Fibroblast of the conjunctiva (primary cell): ENCODE measurements around the gene TBC1D3K.
"Not testable (repeated sequence)": the region's sequence is repeated elsewhere in the genome, so short reads cannot be mapped to it uniquely, and the experiment has no call there.

ENCODE experiments used
- DNase-seq: peaks from one replicate; pipeline ENCODE4 v3.0.0-alpha.2; 2010; ENCODE audit warnings: low read depth

The TBC1D3K gene

DNA sequence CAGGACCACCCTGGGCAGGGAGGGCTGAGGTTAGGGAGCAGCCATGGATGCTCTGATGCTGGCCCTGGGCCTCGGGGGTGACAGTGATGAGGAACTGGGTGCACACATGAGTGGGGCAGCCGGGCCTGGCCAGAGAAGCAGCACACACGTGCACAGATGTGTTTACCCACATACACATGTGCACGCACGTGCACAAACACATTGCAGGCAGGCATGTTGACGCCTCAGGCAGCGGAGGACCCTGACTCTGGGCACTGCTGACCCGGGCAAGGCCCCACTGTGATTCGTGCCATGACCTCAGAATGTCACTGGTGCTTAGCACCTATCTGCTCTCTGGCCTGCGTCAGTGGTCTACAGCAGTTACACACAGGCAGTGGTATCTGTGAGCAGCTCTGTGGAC, at the start of gene TBC1D3K:
Gene TBC1D3K (plus strand): TSS at position 301 of the 400 bp plus-strand sequence. CDS start 1,585 bp downstream, outside the sequence.
- not testable (repeated sequence) for DNase-seq

DNA sequence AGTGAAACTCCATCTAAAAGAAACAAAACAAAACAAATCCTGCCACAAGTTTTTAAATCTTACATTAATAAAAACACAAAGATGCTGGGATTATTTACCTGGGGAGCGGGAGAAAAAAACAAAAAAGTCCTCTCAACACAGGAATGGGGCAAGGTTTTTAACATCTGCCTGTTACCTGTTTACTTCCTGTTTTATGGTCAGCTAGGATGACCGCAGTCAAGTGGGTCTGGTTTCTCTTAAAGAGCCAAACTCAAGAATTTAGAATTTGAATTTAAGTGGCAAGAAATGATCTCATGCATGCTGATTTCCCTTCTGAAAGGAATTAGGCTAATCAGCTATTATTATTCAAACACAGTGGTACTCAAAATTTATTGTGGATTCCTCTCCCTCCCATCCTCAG, 39.7 kb upstream of the TBC1D3K start:
- no peak for DNase-seq

DNA sequence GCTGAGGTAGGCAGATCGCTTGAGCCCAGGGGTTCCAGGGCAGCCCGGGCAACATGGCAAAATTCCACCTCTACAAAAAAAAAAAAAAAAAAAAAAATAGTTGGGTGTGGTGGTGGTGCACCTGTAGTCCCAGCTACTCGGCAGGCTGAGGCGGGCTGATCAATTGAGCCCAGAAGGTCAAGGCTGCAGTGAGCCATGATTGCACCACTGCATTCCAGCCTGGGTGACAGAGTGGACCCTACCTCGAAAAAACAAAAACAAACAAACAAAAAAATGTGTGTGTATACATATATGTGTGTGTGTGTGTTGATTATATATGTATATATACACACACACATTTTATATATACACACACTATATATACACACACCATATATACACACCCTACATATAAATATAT, 39.1 kb upstream of the TBC1D3K start:
- no peak for DNase-seq

DNA sequence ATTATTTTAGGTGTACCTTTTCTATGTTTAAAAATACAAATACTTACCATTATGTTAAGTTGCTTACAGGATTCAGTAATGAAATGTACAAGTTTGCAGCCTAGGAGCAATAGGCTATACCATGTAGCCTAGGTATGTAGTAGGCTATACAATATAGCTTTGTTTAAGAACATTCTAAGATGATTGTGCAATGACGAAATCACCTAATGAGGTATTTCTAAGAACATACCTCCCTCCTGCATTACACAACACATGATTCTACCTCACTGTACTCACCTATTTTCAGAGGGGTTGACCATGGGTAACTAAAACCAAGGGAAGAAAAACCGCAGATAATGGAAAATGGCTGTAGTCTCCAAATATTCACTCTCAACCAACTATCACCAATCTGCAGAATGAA, 35.3 kb upstream of the TBC1D3K start:
- no peak for DNase-seq

- DNase-seq = not testable (repeated sequence)
Measured at GRCh38 chr17:37896961-37897360, 27.3 kb upstream of the TBC1D3K start.
